CD4-positive, alpha-beta memory T cell (primary cell): ENCODE measurements around the gene GRIN1. TPM values are rescaled to one million over a fixed set of nuclear protein-coding genes. Genes with fewer than 3 reads are reported as not detected.
"Not testable (repeated sequence)": the region's sequence is repeated elsewhere in the genome, so short reads cannot be mapped to it uniquely, and the experiment has no call there.

Experiments
- CTCF ChIA-PET: fragments of 350-600 bp; sonication (Branson Sonifier 250); formaldehyde crosslinking; loops from one replicate; lab custom pipeline; 2021; ENCODE audit warnings: inconsistent platforms; ENCODE audit not compliant: partially characterized antibody; lab: Charles Lee
- POLR2A ChIA-PET: fragments of 350-600 bp; sonication (Branson Sonifier 250); formaldehyde crosslinking; loops from one replicate; lab custom pipeline; 2021; ENCODE audit not compliant: partially characterized antibody; lab: Charles Lee
- DNase-seq, 5 donors: peaks; one replicate each; pipeline versions ENCODE4 v3.0.0 to v3.0.0-alpha.2; 2020 to 2022; ENCODE audit warnings: mixed read lengths in 1 of 5
- H3K27ac ChIP-seq: one replicate; pipeline ENCODE4 v1.7.0; 2013; ENCODE audit warnings: low read depth, low read length
- H3K27me3 ChIP-seq: 2 replicates; pipeline ENCODE4 v1.7.0; 2013; ENCODE audit warnings: mild to moderate bottlenecking, low read length, moderate library complexity; ENCODE audit not compliant: insufficient read depth
- H3K36me3 ChIP-seq: 2 replicates; pipeline ENCODE4 v1.7.0; 2013; ENCODE audit warnings: mild to moderate bottlenecking, low read length, moderate library complexity; ENCODE audit not compliant: insufficient read depth
- H3K4me1 ChIP-seq: 2 replicates; pipeline ENCODE4 v1.7.0; 2013; ENCODE audit warnings: mild to moderate bottlenecking, low read length, moderate library complexity; ENCODE audit not compliant: insufficient read depth
- H3K4me3 ChIP-seq, 2 donors: one replicate each; pipeline ENCODE4 v1.7.0; 2013; ENCODE audit warnings: low read length in 2 of 2, mild to moderate bottlenecking in 1 of 2
- H3K9me3 ChIP-seq, 2 donors: one replicate each; pipeline ENCODE4 v1.7.0; 2013; ENCODE audit warnings: low read length in 2 of 2, control low read depth in 1 of 2; ENCODE audit not compliant: control insufficient read depth in 1 of 2
- H3K27ac Mint-ChIP-seq, 7 donors: one replicate each; pipeline ENCODE4 v1.8.0; 2020 to 2021; ENCODE audit warnings: mixed read lengths in 7 of 7, mild to moderate bottlenecking in 6 of 7, inconsistent platforms in 3 of 7, moderate library complexity in 3 of 7
- H3K27me3 Mint-ChIP-seq, 2 donors: one replicate each; pipeline ENCODE4 v1.8.0; 2020 to 2021; ENCODE audit warnings: mixed read lengths in 2 of 2
- H3K36me3 Mint-ChIP-seq, 2 donors: one replicate each; pipeline ENCODE4 v1.8.0; 2020 to 2021; ENCODE audit warnings: mixed read lengths in 2 of 2, inconsistent platforms in 1 of 2, mild to moderate bottlenecking in 1 of 2
- H3K4me1 Mint-ChIP-seq, 4 donors: one replicate each; pipeline ENCODE4 v1.8.0; 2020 to 2021; ENCODE audit warnings: mixed read lengths in 4 of 4, mild to moderate bottlenecking in 1 of 4
- H3K4me3 Mint-ChIP-seq, 8 donors: one replicate each; pipeline ENCODE4 v1.8.0; 2020 to 2021; ENCODE audit warnings: mixed read lengths in 8 of 8, mild to moderate bottlenecking in 7 of 8, moderate library complexity in 6 of 8, inconsistent platforms in 3 of 8
- H3K9me3 Mint-ChIP-seq, 8 donors: one replicate each; pipeline ENCODE4 v1.8.0; 2020 to 2021; ENCODE audit warnings: mixed read lengths in 8 of 8, mild to moderate bottlenecking in 5 of 8, inconsistent platforms in 3 of 8, moderate library complexity in 1 of 8
- intact Hi-C: fragments of 100-400 bp; cut with micrococcal nuclease; formaldehyde crosslinking; loops from one replicate; pipeline ENCODE4 v1.15.1; 2023
- polyA plus RNA-seq, 2 donors: library from polyadenylated mRNA; unstranded; fragments of 300-500 nt; fragmentation: Illumina TruSeq; gene quantifications; one replicate each; pipeline ENCODE4 v1.2.3, GENCODE V29; 2021
- total RNA-seq, 2 experiments: library from RNA; stranded (reverse); gene quantifications; one replicate each; pipeline ENCODE4 v1.2.3, GENCODE V29; 2021

The GRIN1 gene
- total and polyA plus RNA-seq, 4 experiments from 2014 or later: not detected

GRCh38 chr9:137128862-137129455, 10.0 kb upstream of the GRIN1 start:
- Mint-ChIP-seq H3K27me3 (peaks cover 2% of the 10 kb centered on the region in 2 donors), H3K9me3 (peaks cover 0 to 10% (median 3%) of the 10 kb centered on the region in 8 donors), H3K27ac (peak overlapping the region; percentile 92 to 99 (median 96)), H3K36me3 (peaks cover 0 to 6% of the 10 kb centered on the region in 2 donors), H3K4me1 (peaks cover 23 to 35% (median 30%) of the 10 kb centered on the region in 4 donors), H3K4me3 (peak overlapping the region; percentile 84 to 97 (median 94))
- ChIA-PET CTCF (interaction anchor here (1.0 to 2.8 kb wide), 10 partner anchors 8 to 113 kb away, joined by 3 to 9 read pairs (median 4); partner anchors contain the start of genes GRIN1, MAN1B1 and RNF224), POLR2A (interaction anchor here (0.7 to 3.3 kb wide), 22 partner anchors 10 to 338 kb away, joined by 3 to 37 read pairs (median 5); partner anchors contain the start of genes ANAPC2, DPP7, MAN1B1 and NDOR1)
- H3K27ac ChIP-seq: peak overlapping the region; percentile 80
- H3K4me3 ChIP-seq: peak overlapping the region in 1 of 2 donors; percentile 84
- H3K4me1 ChIP-seq: peaks cover 31% of the 10 kb centered on the region
- intact Hi-C loops: loop anchor here (1.0 to 2.0 kb wide), 4 partner anchors 42 to 94 kb away; partner anchors contain the start of genes ANAPC2, MAN1B1, RNF208 and SSNA1
- H3K36me3 ChIP-seq: no peaks in the 10 kb centered on the region
- DNase-seq: peak in 2 of 5 donors; percentile 15 to 23
- H3K27me3 ChIP-seq: no peaks in the 10 kb centered on the region
- no peaks in the 10 kb centered on the region for H3K9me3 ChIP-seq

DNA sequence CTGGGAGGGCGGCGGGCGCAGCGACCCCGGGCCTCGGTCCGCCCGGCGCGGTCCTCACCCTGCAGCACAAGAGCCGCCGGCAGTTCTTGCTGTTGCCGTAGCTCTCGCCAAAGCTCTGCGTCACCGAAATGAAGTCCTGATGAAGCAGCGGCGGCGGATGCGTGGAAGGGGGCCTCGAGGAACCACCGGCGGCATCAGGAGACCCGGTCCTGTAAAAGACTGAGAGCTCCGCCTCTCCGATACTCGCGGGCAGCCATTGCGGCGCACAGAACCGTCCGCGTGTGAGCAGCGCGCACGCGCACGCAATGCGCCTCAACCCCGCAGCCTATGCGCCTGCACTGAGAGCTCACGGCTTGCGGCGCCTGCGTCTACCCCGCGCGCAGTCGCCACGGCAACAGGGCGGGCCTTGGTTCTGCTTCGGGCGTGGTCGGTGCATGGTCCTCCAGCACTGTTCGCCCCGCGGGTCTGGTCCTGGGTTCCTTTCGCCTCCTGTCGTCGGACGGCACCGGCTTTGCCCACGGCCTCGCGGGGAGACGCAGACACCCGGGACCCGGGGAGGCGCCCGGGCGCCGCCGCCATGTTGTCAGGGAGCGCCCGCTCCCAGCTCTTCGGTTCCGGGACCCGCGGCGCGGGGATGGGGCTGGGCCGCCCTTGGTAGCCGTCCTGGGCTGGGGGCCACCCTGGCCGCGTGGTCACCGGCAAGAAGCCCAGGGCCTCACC, 9.3 kb upstream of the GRIN1 start:
- peaks cover 31% of the 10 kb centered on the region for H3K4me1 ChIP-seq
- H3K36me3 ChIP-seq: no peaks in the 10 kb centered on the region
- no peaks in the 10 kb centered on the region for H3K27me3 ChIP-seq
- H3K27ac ChIP-seq: peak overlapping the region; percentile 80
- POLR2A ChIA-PET: interaction anchor here (0.7 to 3.3 kb wide), 26 partner anchors 11 to 339 kb away, joined by 3 to 37 read pairs (median 5); partner anchors contain the start of genes ANAPC2, DPP7, MAN1B1 and NDOR1
- Mint-ChIP-seq H3K4me1 (peaks cover 23 to 35% (median 30%) of the 10 kb centered on the region in 4 donors), H3K4me3 (peak overlapping the region; percentile 86 to 97 (median 90)), H3K27me3 (peaks cover 2 to 4% of the 10 kb centered on the region in 2 donors), H3K36me3 (peaks cover 0 to 6% of the 10 kb centered on the region in 2 donors), H3K27ac (peak overlapping the region; percentile 82 to 99 (median 92)), H3K9me3 (peaks cover 0 to 10% (median 3%) of the 10 kb centered on the region in 8 donors)
- intact Hi-C loops: loop anchor here (1.0 to 2.0 kb wide), 4 partner anchors 43 to 93 kb away; partner anchors contain the start of genes ANAPC2, MAN1B1, RNF208 and SSNA1
- H3K9me3 ChIP-seq: no peaks in the 10 kb centered on the region
- peak overlapping the region in 1 of 2 donors; percentile 84 for H3K4me3 ChIP-seq
- DNase-seq: peak; percentile 89 to 92 (median 91)
- CTCF ChIA-PET: interaction anchor here (1.0 to 2.8 kb wide), 10 partner anchors 8 to 113 kb away, joined by 3 to 9 read pairs (median 4); partner anchors contain the start of genes GRIN1, MAN1B1 and RNF224

DNA sequence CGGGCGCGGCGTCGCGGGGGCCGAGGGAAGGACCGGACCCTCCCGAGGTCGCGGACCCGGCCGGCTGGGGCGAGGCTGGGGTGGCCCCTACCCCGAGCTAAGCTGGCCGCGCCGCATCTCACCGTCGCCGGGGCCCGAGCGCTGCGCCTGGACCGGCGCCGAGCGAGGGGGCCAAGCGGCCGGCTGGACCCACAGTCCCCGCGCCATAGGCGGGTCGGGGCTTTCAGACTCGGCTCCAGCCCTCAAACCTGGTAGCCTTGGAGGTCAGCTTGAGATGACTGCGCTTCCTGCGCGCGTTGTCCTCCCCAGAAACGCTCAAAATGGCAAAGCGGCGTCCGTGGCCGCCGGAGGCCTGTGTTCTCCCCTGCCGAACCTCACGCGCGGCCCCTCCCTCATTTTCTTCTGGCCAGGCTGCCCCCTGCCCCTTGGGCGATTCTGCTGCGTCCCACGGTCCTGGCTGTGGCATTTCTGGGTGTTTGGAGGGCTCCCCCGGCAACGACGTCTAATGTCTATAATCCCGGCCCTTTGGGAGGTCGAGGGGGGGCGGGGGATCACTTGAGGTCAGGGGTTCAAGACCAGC, 8.7 kb upstream of the GRIN1 start:
- peak overlapping the region; percentile 29 to 84 for H3K4me3 ChIP-seq
- H3K27me3 ChIP-seq: no peaks in the 10 kb centered on the region
- ChIA-PET CTCF (interaction anchor here (1.0 to 2.8 kb wide), 10 partner anchors 7 to 112 kb away, joined by 3 to 9 read pairs (median 4); partner anchors contain the start of genes MAN1B1 and RNF224), POLR2A (interaction anchor here (1.0 to 3.3 kb wide), 23 partner anchors 12 to 329 kb away, joined by 3 to 37 read pairs (median 5); partner anchors contain the start of genes ANAPC2, DPP7, MAN1B1 and NDOR1)
- Mint-ChIP-seq H3K9me3 (peaks cover 0 to 10% (median 3%) of the 10 kb centered on the region in 8 donors), H3K27ac (peak overlapping the region in 5 of 7 donors; percentile 32 to 90 (median 55)), H3K36me3 (peaks cover 0 to 6% of the 10 kb centered on the region in 2 donors), H3K4me1 (peaks cover 23 to 35% (median 30%) of the 10 kb centered on the region in 4 donors), H3K4me3 (peak overlapping the region; percentile 71 to 84 (median 81)), H3K27me3 (peaks cover 2 to 4% of the 10 kb centered on the region in 2 donors)
- intact Hi-C loops: no loop called here
- no peaks in the 10 kb centered on the region for H3K9me3 ChIP-seq
- no peaks in the 10 kb centered on the region for H3K36me3 ChIP-seq
- H3K4me1 ChIP-seq: peaks cover 31% of the 10 kb centered on the region
- H3K27ac ChIP-seq: peak overlapping the region; percentile 80
- DNase-seq: no peak

DNA sequence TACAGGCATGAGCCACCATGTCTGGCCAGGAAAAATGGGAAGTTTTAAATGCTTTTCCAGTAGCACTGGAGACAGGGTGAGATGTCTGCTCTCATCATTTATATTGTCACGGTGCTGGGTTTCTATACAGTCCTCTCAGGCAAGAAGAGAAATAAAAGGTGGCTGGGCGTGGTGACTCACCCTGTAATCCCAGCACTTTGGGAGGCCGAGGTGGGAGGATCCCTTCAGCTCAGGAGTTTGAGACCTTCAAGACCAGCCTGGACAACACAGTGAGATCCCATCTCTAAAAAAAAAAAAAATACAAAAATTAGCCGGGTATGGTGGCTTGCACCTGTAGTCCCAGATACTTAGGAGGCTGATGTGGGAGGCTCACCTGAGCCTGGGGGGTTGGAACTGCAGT, 4.8 kb upstream of the GRIN1 start:
- Mint-ChIP-seq H3K4me1 (peaks cover 0 to 9% (median 3%) of the 10 kb centered on the region in 4 donors), H3K9me3 (peaks cover 0 to 15% (median 3%) of the 10 kb centered on the region in 8 donors), H3K4me3 (no peak overlapping the region), H3K27me3 (peaks cover 15 to 23% of the 10 kb centered on the region in 2 donors), H3K27ac (peak overlapping the region in 1 of 7 donors; percentile 65), H3K36me3 (peaks cover 0 to 2% of the 10 kb centered on the region in 2 donors)
- POLR2A ChIA-PET: no interaction called here
- CTCF ChIA-PET: no interaction called here
- H3K4me3 ChIP-seq: no peak overlapping the region
- H3K27ac ChIP-seq: no peak overlapping the region
- peaks cover 5% of the 10 kb centered on the region for H3K4me1 ChIP-seq
- H3K9me3 ChIP-seq: no peaks in the 10 kb centered on the region
- no peak for DNase-seq
- intact Hi-C loops: no loop called here
- no peaks in the 10 kb centered on the region for H3K36me3 ChIP-seq
- peaks cover 13% of the 10 kb centered on the region for H3K27me3 ChIP-seq

GRCh38 chr9:137135154-137135553, 3.8 kb upstream of the GRIN1 start:
- DNase-seq, H3K4me1 ChIP-seq, H3K27ac Mint-ChIP-seq, H3K9me3 ChIP-seq, H3K4me3 ChIP-seq, H3K36me3 ChIP-seq, POLR2A ChIA-PET, H3K27ac ChIP-seq, H3K36me3 Mint-ChIP-seq, H3K4me3 Mint-ChIP-seq, H3K4me1 Mint-ChIP-seq, intact Hi-C loops: not testable (repeated sequence)
- H3K27me3 ChIP-seq: peaks cover 21% of the 10 kb centered on the region
- Mint-ChIP-seq H3K27me3 (peaks cover 21 to 28% of the 10 kb centered on the region in 2 donors), H3K9me3 (peaks cover 0 to 12% (median 3%) of the 10 kb centered on the region in 8 donors)
- CTCF ChIA-PET: interaction anchor here (0.7 to 0.8 kb wide), 2 partner anchors 89 to 110 kb away, joined by 3 read pairs; partner anchors contain the start of gene NPDC1

DNA sequence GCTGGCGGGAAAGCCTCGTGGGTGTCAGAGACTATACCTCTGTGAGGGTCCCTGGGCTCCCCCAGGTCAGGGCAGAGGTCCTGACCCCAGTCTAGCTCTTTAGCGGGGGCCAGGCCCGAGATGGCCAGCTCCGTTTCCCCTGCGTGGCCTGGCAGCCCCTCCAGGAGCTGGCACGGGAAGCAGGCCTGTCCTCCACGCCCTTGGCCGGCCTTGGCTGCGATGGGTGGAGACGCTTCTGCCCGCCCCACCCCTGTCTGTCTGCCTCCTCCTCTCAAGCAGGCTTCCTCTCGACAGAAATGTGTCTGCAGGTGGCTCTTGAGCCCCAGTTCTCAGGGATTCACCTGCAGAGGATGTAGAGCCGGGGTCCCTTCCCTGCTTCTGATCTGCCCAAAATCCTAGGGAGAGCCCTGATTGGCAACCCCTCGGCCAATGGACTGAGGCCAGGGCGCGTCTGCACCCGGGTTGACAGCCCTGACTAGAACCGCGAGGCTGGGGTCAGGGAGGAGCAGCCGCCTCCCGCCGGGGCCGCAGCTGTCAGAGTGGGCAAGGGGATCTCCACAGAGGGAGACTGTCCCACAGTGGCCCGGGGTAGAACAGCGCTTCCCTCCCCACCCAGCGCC, 2.6 kb upstream of the GRIN1 start:
- POLR2A ChIA-PET: no interaction called here
- H3K36me3 Mint-ChIP-seq: no peaks in the 10 kb centered on the region
- H3K4me3 Mint-ChIP-seq: no peak overlapping the region
- Histone ChIP-seq H3K4me3 (no peak overlapping the region), H3K9me3 (no peaks in the 10 kb centered on the region), H3K36me3 (no peaks in the 10 kb centered on the region), H3K4me1 (no peaks in the 10 kb centered on the region), H3K27me3 (peaks cover 34% of the 10 kb centered on the region), H3K27ac (no peak overlapping the region)
- intact Hi-C loops: no loop called here
- CTCF ChIA-PET: no interaction called here
- peaks cover 2 to 5% (median 5%) of the 10 kb centered on the region in 4 donors for H3K4me1 Mint-ChIP-seq
- peak overlapping the region in 1 of 7 donors; percentile 38 for H3K27ac Mint-ChIP-seq
- H3K27me3 Mint-ChIP-seq: peaks cover 30 to 34% of the 10 kb centered on the region in 2 donors
- peaks cover 0 to 5% (median under 1%) of the 10 kb centered on the region in 8 donors for H3K9me3 Mint-ChIP-seq
- DNase-seq: no peak
